Glutamatergic neuron (in vitro differentiated cells): ENCODE measurements around the gene PRDM7. TPM values are rescaled to one million over a fixed set of nuclear protein-coding genes. Genes with fewer than 3 reads are reported as not detected.

Source experiments
- DNase-seq: peaks from one replicate; pipeline ENCODE4 v3.0.0; 2022
- H3K27ac Mint-ChIP-seq: one replicate; pipeline ENCODE4 v1.8.0; 2020; ENCODE audit warnings: mild to moderate bottlenecking, mixed read lengths, inconsistent platforms; ENCODE audit not compliant: unreplicated experiment
- H3K27me3 Mint-ChIP-seq: one replicate; pipeline ENCODE4 v1.8.0; 2020; ENCODE audit warnings: mild to moderate bottlenecking, moderate library complexity, mixed read lengths, inconsistent platforms; ENCODE audit not compliant: unreplicated experiment
- H3K36me3 Mint-ChIP-seq: one replicate; pipeline ENCODE4 v1.8.0; 2020; ENCODE audit warnings: mild to moderate bottlenecking, mixed read lengths, inconsistent platforms; ENCODE audit not compliant: unreplicated experiment
- H3K4me1 Mint-ChIP-seq: one replicate; pipeline ENCODE4 v1.8.0; 2020; ENCODE audit warnings: mild to moderate bottlenecking, low read depth, mixed read lengths, inconsistent platforms; ENCODE audit not compliant: unreplicated experiment
- H3K4me3 Mint-ChIP-seq: one replicate; pipeline ENCODE4 v1.8.0; 2020; ENCODE audit warnings: mild to moderate bottlenecking, mixed read lengths, inconsistent platforms; ENCODE audit not compliant: unreplicated experiment
- H3K9me3 Mint-ChIP-seq: one replicate; pipeline ENCODE4 v1.8.0; 2020; ENCODE audit warnings: mild to moderate bottlenecking, moderate library complexity, mixed read lengths, inconsistent platforms; ENCODE audit not compliant: unreplicated experiment
- total RNA-seq: library from RNA; stranded (reverse); fragmentation: NEBNext Ultra II Directional; extraction: Animal tissue kit (Norgen Biotek cat#: 25700); gene quantifications from one replicate; pipeline ENCODE4 v1.2.1, GENCODE V29; 2021; ENCODE audit not compliant: unreplicated experiment
- TF ChIP-seq, protein P1 (sequence below): fragments of 200-600 bp; sonication (generic); IDR thresholded peaks from one replicate; pipeline ENCODE4 v1.5.0; 2021; ENCODE audit not compliant: partially characterized antibody, unreplicated experiment

PRDM7 gene
- total RNA-seq, 1 donor from 2014 or later = not detected

DNA sequence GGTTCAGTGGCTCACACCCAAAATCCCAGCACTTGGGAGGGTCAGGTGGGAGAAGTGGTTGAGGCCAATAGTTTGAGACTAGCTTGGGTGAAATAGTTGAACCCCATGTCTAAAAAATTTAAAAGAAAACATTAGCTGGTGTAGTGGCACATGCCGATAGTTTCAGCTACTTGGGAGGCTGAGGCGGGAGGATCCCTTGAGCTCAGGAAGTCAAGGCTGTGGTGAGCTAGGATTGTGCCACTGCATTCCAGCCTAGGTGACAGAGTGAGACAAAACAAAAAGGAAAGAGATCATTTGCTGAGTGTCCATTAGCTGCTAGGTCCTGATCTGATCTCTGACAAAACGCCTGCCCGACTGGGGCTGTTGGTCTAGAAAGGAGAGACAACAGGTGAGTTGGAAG, 43.7 kb downstream of the PRDM7 start:
- TF ChIP-seq, protein P1, sequence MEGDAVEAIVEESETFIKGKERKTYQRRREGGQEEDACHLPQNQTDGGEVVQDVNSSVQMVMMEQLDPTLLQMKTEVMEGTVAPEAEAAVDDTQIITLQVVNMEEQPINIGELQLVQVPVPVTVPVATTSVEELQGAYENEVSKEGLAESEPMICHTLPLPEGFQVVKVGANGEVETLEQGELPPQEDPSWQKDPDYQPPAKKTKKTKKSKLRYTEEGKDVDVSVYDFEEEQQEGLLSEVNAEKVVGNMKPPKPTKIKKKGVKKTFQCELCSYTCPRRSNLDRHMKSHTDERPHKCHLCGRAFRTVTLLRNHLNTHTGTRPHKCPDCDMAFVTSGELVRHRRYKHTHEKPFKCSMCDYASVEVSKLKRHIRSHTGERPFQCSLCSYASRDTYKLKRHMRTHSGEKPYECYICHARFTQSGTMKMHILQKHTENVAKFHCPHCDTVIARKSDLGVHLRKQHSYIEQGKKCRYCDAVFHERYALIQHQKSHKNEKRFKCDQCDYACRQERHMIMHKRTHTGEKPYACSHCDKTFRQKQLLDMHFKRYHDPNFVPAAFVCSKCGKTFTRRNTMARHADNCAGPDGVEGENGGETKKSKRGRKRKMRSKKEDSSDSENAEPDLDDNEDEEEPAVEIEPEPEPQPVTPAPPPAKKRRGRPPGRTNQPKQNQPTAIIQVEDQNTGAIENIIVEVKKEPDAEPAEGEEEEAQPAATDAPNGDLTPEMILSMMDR = no peak
- Mint-ChIP-seq H3K9me3 (peaks cover 20% of the 10 kb centered on the region), H3K27me3 (peaks cover 24% of the 10 kb centered on the region), H3K4me3 (no peak overlapping the region), H3K4me1 (no peaks in the 10 kb centered on the region), H3K36me3 (peaks cover 22% of the 10 kb centered on the region), H3K27ac (peak overlapping the region; percentile 15)
- no peak for DNase-seq

DNA sequence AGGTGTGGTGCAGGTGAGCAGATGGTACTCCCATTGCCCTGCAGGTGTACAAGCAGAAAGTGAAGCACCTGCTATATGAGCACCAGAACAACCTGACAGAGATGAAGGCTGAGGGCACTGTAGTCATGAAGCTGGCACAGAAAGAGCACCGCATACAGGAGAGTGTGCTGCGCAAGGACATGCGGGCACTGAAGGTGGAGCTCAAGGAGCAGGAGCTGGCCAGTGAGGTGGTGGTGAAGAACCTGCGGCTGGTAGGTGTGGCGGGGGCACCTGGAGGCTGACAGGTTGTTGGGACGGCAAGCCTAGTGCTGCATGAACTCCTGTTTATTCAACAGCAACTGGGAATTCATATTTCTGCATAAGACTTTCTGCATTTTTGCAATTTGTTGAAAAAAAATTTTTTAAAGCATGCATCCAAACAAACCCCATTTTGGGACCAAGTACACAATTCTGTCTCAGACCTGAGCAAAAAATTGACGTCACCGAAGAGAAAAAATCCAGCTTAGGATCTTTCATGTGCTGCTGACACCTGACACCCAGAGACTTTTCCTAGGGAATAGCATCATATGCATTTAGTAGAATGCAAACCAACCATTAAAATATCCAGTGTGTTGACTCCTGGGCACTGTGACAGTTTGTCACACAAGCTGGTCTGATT, 44.3 kb downstream of the PRDM7 start:
- TF ChIP-seq, protein P1 = no peak
- Mint-ChIP-seq H3K27me3 (peaks cover 24% of the 10 kb centered on the region), H3K9me3 (peaks cover 20% of the 10 kb centered on the region), H3K36me3 (peaks cover 22% of the 10 kb centered on the region), H3K4me1 (no peaks in the 10 kb centered on the region), H3K27ac (no peak overlapping the region), H3K4me3 (peak overlapping the region; percentile 25)
- no peak for DNase-seq

DNA sequence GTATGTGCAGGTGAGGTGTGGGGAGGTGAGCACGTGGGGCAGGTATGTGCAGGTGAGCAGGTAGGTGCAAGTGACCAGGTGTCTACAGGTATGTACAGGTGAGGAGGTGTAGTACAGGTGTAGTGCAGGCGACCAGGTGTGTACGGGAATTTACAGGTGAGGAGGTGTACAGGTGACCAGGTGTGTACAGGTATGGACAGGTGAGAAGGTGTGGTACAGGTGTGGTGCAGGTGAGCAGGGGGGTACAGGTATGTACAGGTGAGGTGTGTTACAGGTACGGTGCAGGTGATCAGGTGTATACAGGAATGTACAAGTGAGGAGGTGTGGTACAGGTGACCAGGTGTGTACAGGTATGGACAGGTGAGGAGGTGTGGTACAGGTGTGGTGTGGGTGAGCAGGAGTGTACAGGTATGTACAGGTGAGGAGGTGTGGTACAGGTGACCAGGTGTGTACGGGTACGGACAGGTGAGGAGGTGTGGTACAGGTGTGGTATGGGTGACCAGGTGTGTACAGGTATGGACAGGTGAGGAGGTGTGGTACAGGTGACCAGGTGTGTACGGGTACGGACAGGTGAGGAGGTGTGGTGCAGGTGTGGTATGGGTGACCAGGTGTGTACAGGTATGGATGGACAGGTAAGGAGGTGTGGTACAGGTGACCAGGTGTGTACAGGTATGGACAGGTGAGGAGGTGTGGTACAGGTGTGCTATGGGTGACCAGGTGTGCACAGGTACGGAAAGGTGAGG, 45.0 kb downstream of the PRDM7 start:
- peak; percentile 38 for DNase-seq
- Mint-ChIP-seq H3K9me3 (peaks cover 20% of the 10 kb centered on the region), H3K27ac (peak overlapping the region; percentile 16), H3K4me3 (peak overlapping the region; percentile 33), H3K4me1 (no peaks in the 10 kb centered on the region), H3K36me3 (peaks cover 21% of the 10 kb centered on the region), H3K27me3 (peaks cover 24% of the 10 kb centered on the region)
- TF ChIP-seq, protein P1 = no peak

DNA sequence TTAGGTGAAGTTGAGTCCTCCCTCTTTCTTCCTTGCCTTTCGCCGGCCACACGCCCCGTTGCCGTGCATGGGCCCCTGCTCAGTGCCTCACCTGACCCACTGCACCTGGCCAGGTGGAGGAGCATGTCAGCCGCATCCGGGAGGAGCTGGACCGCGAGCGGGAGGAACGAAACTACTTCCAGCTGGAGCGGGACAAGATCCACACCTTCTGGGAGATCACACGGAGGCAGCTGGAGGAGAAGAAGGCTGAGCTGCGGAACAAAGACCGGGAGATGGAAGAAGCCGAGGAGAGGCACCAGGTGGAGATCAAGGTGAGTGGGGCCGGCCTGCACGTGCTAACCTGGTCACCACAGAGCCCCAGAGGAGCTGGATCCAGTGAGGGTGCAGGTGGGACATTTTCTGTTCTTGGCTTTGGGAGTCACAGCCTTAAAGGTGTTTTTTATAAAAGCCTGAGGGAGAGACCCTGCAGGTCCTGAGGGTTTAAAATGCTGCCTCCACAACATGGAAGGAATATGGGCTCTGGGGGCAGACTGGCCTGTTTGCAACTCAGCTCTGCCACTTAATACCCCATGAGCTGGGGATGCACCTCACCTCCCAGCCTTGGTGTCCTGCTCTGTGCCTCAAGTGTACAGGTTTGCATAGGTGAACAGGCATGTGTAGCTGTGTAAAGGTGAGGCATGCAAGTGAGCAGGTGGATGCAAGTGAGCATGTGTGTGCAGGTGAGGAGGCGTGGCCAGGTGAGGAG, 45.8 kb downstream of the PRDM7 start:
- Mint-ChIP-seq H3K36me3 (peaks cover 14% of the 10 kb centered on the region), H3K27me3 (peaks cover 19% of the 10 kb centered on the region), H3K4me1 (no peaks in the 10 kb centered on the region), H3K4me3 (peak overlapping the region; percentile 33), H3K27ac (peak overlapping the region; percentile 16), H3K9me3 (peaks cover 20% of the 10 kb centered on the region)
- TF ChIP-seq, protein P1 = no peak
- no peak for DNase-seq
